HG03565 (cell line): ENCODE results near the gene KLF2.
A peak's percentile ranks its signal among the peaks of the same experiment; 100 is the strongest.
"Not testable (repeated sequence)": the region's sequence is repeated elsewhere in the genome, so short reads cannot be mapped to it uniquely, and the experiment has no call there.

Experiments used
- ATAC-seq: cut with Tn5 transposase; IDR thresholded peaks from one replicate; pipeline ENCODE4 v1.9.1; 2021; ENCODE audit warnings: mild to moderate bottlenecking, moderate library complexity; ENCODE audit not compliant: unreplicated experiment

The KLF2 gene

GRCh38 chr19:16336571-16336970 is 11.9 kb downstream of the KLF2 start:
- no peak for ATAC-seq

GRCh38 chr19:16337809-16338469 is 13.3 kb downstream of the KLF2 start:
- no peak for ATAC-seq

- no peak for ATAC-seq
Measured at GRCh38 chr19:16338470-16339360, 14.1 kb downstream of the KLF2 start.

- no peak for ATAC-seq
Measured at GRCh38 chr19:16339361-16339725, 14.7 kb downstream of the KLF2 start.

GRCh38 chr19:16340092-16340491 is 15.5 kb downstream of the KLF2 start:
- no peak for ATAC-seq

- ATAC-seq: no peak
Measured at GRCh38 chr19:16340654-16341053, 16.0 kb downstream of the KLF2 start.

- ATAC-seq: peak; percentile 38
Measured at GRCh38 chr19:16342002-16342715, 17.5 kb downstream of the KLF2 start.

GRCh38 chr19:16343156-16343555 is 18.5 kb downstream of the KLF2 start:
- no peak for ATAC-seq

GRCh38 chr19:16345457-16345856 is 20.8 kb downstream of the KLF2 start:
- no peak for ATAC-seq

- ATAC-seq: not testable (repeated sequence)
Measured at GRCh38 chr19:16347099-16347498, 22.5 kb downstream of the KLF2 start.

- ATAC-seq: no peak
Measured at GRCh38 chr19:16347706-16348105, 23.1 kb downstream of the KLF2 start.

- no peak for ATAC-seq
Measured at GRCh38 chr19:16349551-16350152, 25.0 kb downstream of the KLF2 start.

- no peak for ATAC-seq
Measured at GRCh38 chr19:16351133-16351809, 26.6 kb downstream of the KLF2 start.

GRCh38 chr19:16355293-16356043 is 30.8 kb downstream of the KLF2 start:
- ATAC-seq: no peak

- no peak for ATAC-seq
Measured at GRCh38 chr19:16358456-16358855, 33.8 kb downstream of the KLF2 start.

GRCh38 chr19:16359074-16359473 is 34.4 kb downstream of the KLF2 start:
- no peak for ATAC-seq

GRCh38 chr19:16359964-16360363 is 35.3 kb downstream of the KLF2 start:
- no peak for ATAC-seq

- no peak for ATAC-seq
Measured at GRCh38 chr19:16360738-16361137, 36.1 kb downstream of the KLF2 start.

- no peak for ATAC-seq
Measured at GRCh38 chr19:16361254-16361653, 36.6 kb downstream of the KLF2 start.

- ATAC-seq: no peak
Measured at GRCh38 chr19:16361926-16362325, 37.3 kb downstream of the KLF2 start.
